AG04450 (cell line): ENCODE measurements around the gene RNGTT. TPM values are rescaled to one million over a fixed set of nuclear protein-coding genes. Genes with fewer than 3 reads are reported as not detected.

ENCODE experiments used
- CTCF ChIA-PET: fragments of 300-600, 350-600 bp; formaldehyde crosslinking; extraction: SDS; loops from one replicate; lab custom pipeline; 2022; ENCODE audit warnings: antibody characterized with exemption, inconsistent platforms; lab: Charles Lee
- POLR2A ChIA-PET: fragments of 350-600 bp; formaldehyde crosslinking; extraction: SDS; loops from one replicate; lab custom pipeline; 2021; ENCODE audit warnings: antibody characterized with exemption, inconsistent platforms; lab: Yijun Ruan, JAX
- DNase-seq: peaks from one replicate; pipeline ENCODE4 v3.0.0-alpha.2; 2011; ENCODE audit warnings: low read depth, low spot score
- H3K27ac ChIP-seq: one replicate; pipeline ENCODE4 v1.5.1; 2012; ENCODE audit warnings: low read depth, low read length, control low read depth
- H3K27me3 ChIP-seq: one replicate; pipeline ENCODE4 v1.6.0; 2012; ENCODE audit warnings: low read length; ENCODE audit not compliant: control insufficient read depth, insufficient read depth
- H3K4me3 ChIP-seq: 2 replicates; pipeline ENCODE4 v1.5.1; 2011; ENCODE audit warnings: mild to moderate bottlenecking, low read depth, low read length, control low read depth
- H3K9me3 ChIP-seq: 2 replicates; pipeline ENCODE4 v1.5.1; 2012; ENCODE audit warnings: low read length; ENCODE audit not compliant: control insufficient read depth, insufficient read depth
- polyA minus RNA-seq: library from RNA; depleted of rRNA, polyadenylated mRNA; stranded (reverse); fragments of >200 nt; gene quantifications from 2 replicates; pipeline ENCODE4 v1.2.3, GENCODE V29; 2011; rRNA and poly(A)+ RNA removed
- polyA plus RNA-seq: library from polyadenylated mRNA; depleted of rRNA; stranded (reverse); fragments of >200 nt; gene quantifications from 2 replicates; pipeline ENCODE4 v1.2.3, GENCODE V29; 2011; rRNA removed
- TF ChIP-seq, protein P1 (sequence below): IDR thresholded peaks from 2 replicates; pipeline ENCODE4 v1.5.1; 2011; ENCODE audit warnings: low read depth, low read length, control low read depth, inconsistent platforms

Gene RNGTT
- polyA plus RNA-seq (7.8 and 11.2 TPM in 2 replicates), polyA minus RNA-seq (6.0 and 10.9 TPM in 2 replicates)

DNA sequence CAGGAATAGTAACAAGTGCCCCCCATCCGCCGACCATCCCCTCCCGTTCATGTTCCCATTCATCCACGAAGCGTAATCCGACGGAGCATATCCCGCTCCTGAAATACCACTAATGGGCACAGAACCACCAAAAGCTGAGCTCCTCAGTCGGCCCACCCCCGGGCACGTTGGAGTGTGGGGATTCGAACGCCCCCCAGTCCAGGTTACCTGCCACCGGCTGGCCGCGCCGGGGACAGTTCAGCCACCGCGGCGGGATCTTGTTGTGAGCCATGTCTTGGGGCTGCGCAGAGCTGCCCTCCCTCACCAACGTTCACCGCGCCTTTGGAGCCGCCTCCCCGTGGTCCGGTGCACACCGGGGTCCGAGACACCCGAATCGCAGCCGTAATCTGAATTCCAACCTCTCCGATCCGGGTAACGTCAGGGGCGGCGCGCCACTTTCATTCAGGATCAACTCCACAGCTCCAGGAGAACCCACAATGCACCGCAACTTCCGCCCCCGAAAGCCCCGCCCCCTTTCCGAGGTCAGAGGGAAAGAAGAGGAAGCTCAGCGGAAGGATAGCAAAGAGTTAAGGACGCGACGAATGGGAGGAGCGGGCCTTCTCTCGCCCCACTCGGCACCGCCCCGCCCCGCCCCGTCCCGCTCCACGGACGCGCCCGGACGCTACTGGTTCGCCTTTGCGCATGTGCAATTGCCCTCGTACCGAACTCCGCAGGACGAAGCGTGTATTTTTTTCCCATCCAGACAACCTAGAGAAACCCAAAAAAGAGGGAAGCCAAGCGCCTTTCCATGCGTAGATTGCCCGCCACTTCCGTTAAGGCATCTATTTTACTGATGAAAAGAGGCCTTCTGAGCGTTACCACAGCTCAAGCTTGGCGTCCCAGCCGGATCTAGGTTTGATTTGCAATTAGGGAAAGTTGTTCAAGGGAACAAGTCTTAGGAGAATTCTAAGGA is at the start of gene RNGTT:
TSS of gene RNGTT (minus strand) at position 480 of the 952 bp plus-strand sequence. CDS start at position 271, 209 bp downstream.
- Histone ChIP-seq H3K4me3 (peak within 1 kb of the TSS; percentile 99), H3K27me3 (no peaks in the 10 kb centered on the region), H3K9me3 (peaks cover 5% of the 10 kb centered on the region; the same call in 1 of the 2 replicates), H3K27ac (peak within 1 kb of the TSS; percentile 68)
- ChIA-PET CTCF (interaction anchor here (0.6 to 1.5 kb wide), 5 partner anchors 11 to 408 kb away, joined by 3 to 5 read pairs (median 3); no protein-coding TSS in a partner anchor), POLR2A (interaction anchor here (1.0 to 1.6 kb wide), 3 partner anchors 117 to 389 kb away, joined by 5 to 13 read pairs (median 8); partner anchors contain the start of genes PNRC1 and UBE2J1)
- TF ChIP-seq, protein P1, sequence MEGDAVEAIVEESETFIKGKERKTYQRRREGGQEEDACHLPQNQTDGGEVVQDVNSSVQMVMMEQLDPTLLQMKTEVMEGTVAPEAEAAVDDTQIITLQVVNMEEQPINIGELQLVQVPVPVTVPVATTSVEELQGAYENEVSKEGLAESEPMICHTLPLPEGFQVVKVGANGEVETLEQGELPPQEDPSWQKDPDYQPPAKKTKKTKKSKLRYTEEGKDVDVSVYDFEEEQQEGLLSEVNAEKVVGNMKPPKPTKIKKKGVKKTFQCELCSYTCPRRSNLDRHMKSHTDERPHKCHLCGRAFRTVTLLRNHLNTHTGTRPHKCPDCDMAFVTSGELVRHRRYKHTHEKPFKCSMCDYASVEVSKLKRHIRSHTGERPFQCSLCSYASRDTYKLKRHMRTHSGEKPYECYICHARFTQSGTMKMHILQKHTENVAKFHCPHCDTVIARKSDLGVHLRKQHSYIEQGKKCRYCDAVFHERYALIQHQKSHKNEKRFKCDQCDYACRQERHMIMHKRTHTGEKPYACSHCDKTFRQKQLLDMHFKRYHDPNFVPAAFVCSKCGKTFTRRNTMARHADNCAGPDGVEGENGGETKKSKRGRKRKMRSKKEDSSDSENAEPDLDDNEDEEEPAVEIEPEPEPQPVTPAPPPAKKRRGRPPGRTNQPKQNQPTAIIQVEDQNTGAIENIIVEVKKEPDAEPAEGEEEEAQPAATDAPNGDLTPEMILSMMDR = no peak
- DNase-seq = peak; percentile 90

DNA sequence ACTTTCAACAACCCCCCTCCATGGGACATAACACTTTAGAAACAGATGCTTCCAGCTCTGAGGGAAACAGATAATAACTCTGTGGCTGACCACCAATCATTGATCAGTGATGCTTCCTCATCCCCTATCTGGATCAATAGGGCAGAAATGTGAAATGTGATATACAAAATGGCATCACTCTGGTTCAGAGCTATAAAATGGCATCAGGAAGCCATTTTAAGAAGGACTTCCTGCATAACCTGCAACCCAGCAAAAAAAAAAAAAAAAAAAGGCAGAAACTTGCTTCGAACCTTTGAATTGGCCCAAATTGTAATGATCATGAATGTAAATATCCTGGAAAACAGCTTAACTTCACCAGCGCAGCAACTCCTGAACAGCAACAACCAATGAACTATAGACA is 48.0 kb upstream of the RNGTT start:
- TF ChIP-seq, protein P1 = no peak
- Histone ChIP-seq H3K9me3 (no peaks in the 10 kb centered on the region), H3K4me3 (no peak overlapping the region), H3K27me3 (peaks cover 2% of the 10 kb centered on the region), H3K27ac (no peak overlapping the region)
- ChIA-PET CTCF (interaction anchor here (1.1 to 1.5 kb wide), 3 partner anchors 11 to 29 kb away, joined by 3 to 4 read pairs (median 3); no protein-coding TSS in a partner anchor), POLR2A (no interaction called here)
- no peak for DNase-seq

DNA sequence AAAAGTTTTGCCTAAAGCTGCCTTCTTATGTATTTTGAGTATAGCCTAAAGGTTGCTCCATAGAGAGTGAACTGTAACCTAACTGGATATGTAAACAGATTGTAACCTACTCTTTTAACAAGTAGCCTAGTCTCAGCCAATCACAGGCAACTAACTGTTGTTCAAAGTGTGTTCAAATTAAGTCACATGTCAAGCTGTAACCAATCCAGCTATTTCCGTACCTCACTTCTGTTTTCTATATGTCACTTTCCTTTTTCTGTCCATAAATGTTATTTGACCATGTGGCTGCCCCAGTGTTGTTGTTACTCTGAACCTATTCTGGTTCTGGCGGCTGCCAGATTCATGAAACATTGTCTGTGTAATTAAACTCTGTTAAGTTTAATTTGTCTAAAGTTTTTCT is 47.4 kb upstream of the RNGTT start:
- no peak for DNase-seq
- no peak overlapping the region for H3K27ac ChIP-seq
- POLR2A ChIA-PET = no interaction called here
- no peaks in the 10 kb centered on the region for H3K9me3 ChIP-seq
- H3K4me3 ChIP-seq = no peak overlapping the region
- TF ChIP-seq, protein P1 = no peak
- CTCF ChIA-PET = interaction anchor here (1.1 to 1.2 kb wide), 2 partner anchors 12 to 28 kb away, joined by 3 read pairs; no protein-coding TSS in a partner anchor
- H3K27me3 ChIP-seq = peaks cover 2% of the 10 kb centered on the region

DNA sequence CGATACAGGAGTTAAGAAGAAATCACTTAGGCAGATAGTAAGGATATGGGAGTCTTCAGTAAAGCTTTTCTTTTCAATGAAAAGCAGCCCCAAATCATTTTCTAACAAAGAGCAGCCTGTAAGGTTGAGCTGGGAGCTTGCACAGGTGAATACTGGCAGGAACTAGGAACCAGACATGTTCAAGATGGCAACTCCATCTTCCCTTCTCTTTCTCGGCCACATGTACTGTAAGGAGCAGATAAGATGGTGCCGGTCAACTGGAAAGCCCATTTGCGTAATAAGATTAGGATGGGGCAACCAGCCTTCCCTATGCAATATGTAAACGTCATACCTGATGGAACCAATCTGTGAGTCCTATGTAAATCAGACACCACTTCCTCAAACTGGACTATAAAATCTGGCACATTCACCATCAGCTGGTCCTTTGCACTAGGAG is 46.2 kb upstream of the RNGTT start:
- no peak for DNase-seq
- ChIA-PET POLR2A (no interaction called here), CTCF (no interaction called here)
- TF ChIP-seq, protein P1 = no peak
- no peak overlapping the region for H3K27ac ChIP-seq
- H3K27me3 ChIP-seq = peaks cover 2% of the 10 kb centered on the region
- no peak overlapping the region for H3K4me3 ChIP-seq
- no peaks in the 10 kb centered on the region for H3K9me3 ChIP-seq
